Measurements from ENCODE around the gene CCS.

GRCh38 chr11:66563832-66564231 is 29.2 kb upstream of the CCS start:
- no peak for TF ChIP-seq POLR2AphosphoS5 (IDR thresholded peaks at IDR 0.05; ENCODE audit: low read depth, low read length)
- no peak for TF ChIP-seq POLR2A (IDR thresholded peaks at IDR 0.05; ENCODE audit: low read depth, low read length)
- no peak for TF ChIP-seq TAF1 (IDR thresholded peaks at IDR 0.05; ENCODE audit: low read depth, low read length)
- no peak for TF ChIP-seq PAX5 (IDR thresholded peaks at IDR 0.05; ENCODE audit: insufficient read depth, low read length, severe bottlenecking)
- no peak for TF ChIP-seq SPI1 (IDR thresholded peaks at IDR 0.05; ENCODE audit: low read depth, low read length)
- no peak for TF ChIP-seq POU2F2 (IDR thresholded peaks at IDR 0.05; ENCODE audit: low read depth, low read length)

Data from GM12891 (cell line).